ENCODE measurements around the gene DCDC2C.

DNA sequence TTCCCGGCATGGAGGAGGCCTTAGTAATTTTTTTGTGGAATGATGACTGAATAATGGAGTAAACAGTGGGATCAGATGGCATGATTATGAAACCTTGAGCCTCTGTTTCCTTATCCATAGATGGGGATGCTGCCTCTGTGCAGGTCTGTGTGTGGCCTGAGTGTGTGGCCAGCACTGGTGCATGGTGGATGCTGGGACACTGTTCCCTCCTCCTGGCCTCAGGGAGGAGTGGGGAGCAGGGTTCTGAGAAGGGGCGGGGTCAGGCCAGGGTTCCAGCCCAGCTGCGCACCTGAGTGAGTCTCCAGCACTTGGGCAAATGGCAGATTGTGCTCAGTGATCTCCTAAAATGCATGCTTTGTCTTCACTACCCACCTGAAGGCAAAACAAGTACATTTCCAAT lies 66.4 kb downstream of the DCDC2C start:
- no peak for TF ChIP-seq CTCF (IDR thresholded peaks at IDR 0.05)
- TF ChIP-seq POLR2A (IDR thresholded peaks at IDR 0.05) = no peak

Measured in uterus (tissue), 2 donors.